Sigmoid colon (tissue), 4 donors: ENCODE data around the gene EIF3D.

Experiments used
- EP300 ChIP-seq, 4 donors: sonication (generic); formaldehyde crosslinking; IDR thresholded peaks; one replicate each; pipeline ENCODE4 v1.6.1; 2017; ENCODE audit warnings: antibody characterized with exemption in 4 of 4
- POLR2A ChIP-seq, 2 donors: fragments of 450-650 bp; IDR thresholded peaks; one replicate each; pipeline ENCODE4 v1.6.1; 2016; ENCODE audit warnings: antibody characterized with exemption in 2 of 2, mild to moderate bottlenecking in 2 of 2, moderate library complexity in 2 of 2
- POLR2AphosphoS5 ChIP-seq, 4 donors: sonication (generic); formaldehyde crosslinking; IDR thresholded peaks; one replicate each; pipeline ENCODE4 v1.6.1; 2017; ENCODE audit warnings: antibody characterized with exemption in 4 of 4
- TF ChIP-seq, protein P1 (sequence below), 4 experiments: fragments of 450-650 bp in 3 of 4; fragments of 200-600 bp in 1 of 4; IDR thresholded peaks; one replicate each; pipeline ENCODE4 v1.5.1; 2016 to 2019; ENCODE audit warnings: antibody characterized with exemption in 4 of 4, mild to moderate bottlenecking in 3 of 4, moderate library complexity in 2 of 4

DNA sequence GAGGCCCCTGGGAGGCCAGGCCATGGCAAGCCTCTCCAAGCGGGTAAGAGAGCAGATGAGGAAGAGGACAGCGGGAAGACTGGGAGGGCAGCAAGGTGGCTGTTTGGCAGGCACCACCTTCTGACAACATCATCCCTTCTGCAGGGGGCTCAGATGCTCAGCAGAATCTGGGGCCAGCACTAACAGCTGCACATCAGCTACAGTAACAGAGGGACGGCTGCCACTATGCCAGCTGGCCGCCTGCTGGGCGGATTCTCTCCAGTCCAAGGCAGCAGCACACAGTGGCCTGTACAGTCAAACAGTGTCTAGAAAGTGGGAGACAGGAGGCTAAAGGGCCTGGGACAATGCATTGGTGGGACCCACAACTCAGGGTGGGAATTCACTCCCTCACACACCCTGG, 36.9 kb downstream of the EIF3D start:
- TF ChIP-seq EP300 (IDR thresholded peaks at IDR 0.05) (no peak), POLR2A (IDR thresholded peaks at IDR 0.05) (no peak), POLR2AphosphoS5 (IDR thresholded peaks at IDR 0.05) (no peak)
- TF ChIP-seq, protein P1, sequence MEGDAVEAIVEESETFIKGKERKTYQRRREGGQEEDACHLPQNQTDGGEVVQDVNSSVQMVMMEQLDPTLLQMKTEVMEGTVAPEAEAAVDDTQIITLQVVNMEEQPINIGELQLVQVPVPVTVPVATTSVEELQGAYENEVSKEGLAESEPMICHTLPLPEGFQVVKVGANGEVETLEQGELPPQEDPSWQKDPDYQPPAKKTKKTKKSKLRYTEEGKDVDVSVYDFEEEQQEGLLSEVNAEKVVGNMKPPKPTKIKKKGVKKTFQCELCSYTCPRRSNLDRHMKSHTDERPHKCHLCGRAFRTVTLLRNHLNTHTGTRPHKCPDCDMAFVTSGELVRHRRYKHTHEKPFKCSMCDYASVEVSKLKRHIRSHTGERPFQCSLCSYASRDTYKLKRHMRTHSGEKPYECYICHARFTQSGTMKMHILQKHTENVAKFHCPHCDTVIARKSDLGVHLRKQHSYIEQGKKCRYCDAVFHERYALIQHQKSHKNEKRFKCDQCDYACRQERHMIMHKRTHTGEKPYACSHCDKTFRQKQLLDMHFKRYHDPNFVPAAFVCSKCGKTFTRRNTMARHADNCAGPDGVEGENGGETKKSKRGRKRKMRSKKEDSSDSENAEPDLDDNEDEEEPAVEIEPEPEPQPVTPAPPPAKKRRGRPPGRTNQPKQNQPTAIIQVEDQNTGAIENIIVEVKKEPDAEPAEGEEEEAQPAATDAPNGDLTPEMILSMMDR (IDR thresholded peaks at IDR 0.05): no peak
